T-helper 1 cell treated with Interleukin-12 subunit alpha and Interleukin-12 subunit beta and Interleukin-4 antibody, amounts not matched to agents 30 μg/mL and 1 μg/mL, for 36 hours (primary cell): ENCODE results near the gene PANK4.

Experiments used
- H3K27ac Mint-ChIP-seq: one replicate; pipeline ENCODE4 v1.8.0; 2021; ENCODE audit warnings: mild to moderate bottlenecking, mixed read lengths
- H3K27me3 Mint-ChIP-seq: one replicate; pipeline ENCODE4 v1.8.0; 2021; ENCODE audit warnings: low read depth, mixed read lengths
- H3K36me3 Mint-ChIP-seq: one replicate; pipeline ENCODE4 v1.8.0; 2021; ENCODE audit warnings: low read depth, mixed read lengths
- H3K4me1 Mint-ChIP-seq: one replicate; pipeline ENCODE4 v1.8.0; 2021; ENCODE audit warnings: low read depth, mixed read lengths
- H3K4me3 Mint-ChIP-seq: one replicate; pipeline ENCODE4 v1.8.0; 2021; ENCODE audit warnings: mild to moderate bottlenecking, moderate library complexity, mixed read lengths
- H3K9me3 Mint-ChIP-seq: one replicate; pipeline ENCODE4 v1.8.0; 2021; ENCODE audit warnings: mixed read lengths

The PANK4 gene

GRCh38 chr1:2561898-2562895 is 35.8 kb upstream of the PANK4 start:
- Mint-ChIP-seq H3K36me3 (peaks cover 16% of the 10 kb centered on the region), H3K27me3 (no peaks in the 10 kb centered on the region), H3K4me3 (no peak overlapping the region), H3K27ac (no peak overlapping the region), H3K9me3 (no peaks in the 10 kb centered on the region), H3K4me1 (peaks cover 5% of the 10 kb centered on the region)

DNA sequence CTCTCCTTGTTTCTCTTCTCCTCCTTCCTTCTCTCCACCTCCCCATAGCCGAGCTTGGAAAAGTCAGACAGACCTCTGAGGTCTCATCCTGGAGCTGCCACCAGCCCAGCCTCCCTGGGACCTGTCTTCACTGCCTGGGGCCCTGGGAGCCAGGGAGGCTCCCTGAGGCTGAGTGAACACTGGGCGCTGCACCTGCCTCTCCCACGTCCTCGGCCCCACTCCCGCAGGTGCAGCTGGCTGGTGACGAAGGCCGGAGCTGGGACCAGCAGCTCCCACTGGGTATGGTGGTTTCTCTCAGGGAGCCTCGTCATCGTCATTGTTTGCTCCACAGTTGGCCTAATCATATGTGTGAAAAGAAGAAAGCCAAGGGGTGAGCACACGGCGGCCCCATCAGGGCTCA is 35.0 kb upstream of the PANK4 start:
- H3K36me3 Mint-ChIP-seq = peaks cover 20% of the 10 kb centered on the region
- H3K4me3 Mint-ChIP-seq = peak overlapping the region; percentile 22
- peaks cover 5% of the 10 kb centered on the region for H3K4me1 Mint-ChIP-seq

DNA sequence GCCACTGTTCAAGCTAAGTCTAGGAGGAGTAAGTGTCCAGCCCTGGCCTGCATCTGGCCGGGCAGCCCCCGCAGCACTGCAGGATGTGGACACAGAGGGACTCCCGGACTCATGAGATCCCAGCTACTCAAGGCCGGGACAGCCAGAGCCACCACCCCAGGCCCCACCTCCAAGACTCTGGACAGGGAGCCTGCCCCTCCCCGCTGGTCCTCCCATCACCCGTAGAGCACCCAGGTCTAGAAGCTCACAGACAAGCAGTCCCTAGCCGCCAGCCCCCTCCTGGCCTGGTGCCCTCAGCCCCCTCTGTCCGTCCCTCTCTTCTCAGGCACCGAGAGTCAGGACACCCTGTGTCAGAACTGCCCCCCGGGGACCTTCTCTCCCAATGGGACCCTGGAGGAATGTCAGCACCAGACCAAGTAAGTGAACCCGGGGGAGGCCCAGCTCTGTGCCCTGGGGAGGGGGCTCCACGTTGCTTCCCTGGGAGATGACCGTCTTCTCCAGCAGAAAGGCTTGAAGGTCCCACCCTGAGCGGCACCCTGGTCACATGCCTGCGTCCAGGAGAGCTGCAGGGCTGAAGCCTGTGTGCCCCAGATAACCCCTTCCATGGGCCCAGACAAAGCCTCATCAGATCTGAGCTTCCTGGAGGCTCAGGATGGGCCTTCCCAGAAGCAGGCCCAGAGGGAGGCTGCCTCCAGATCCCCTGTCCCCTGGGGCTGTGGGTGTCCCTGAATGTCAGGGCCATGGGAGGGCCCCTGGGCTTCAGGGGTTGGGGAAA is 34.1 kb upstream of the PANK4 start:
- no peak overlapping the region for H3K4me3 Mint-ChIP-seq
- peaks cover 23% of the 10 kb centered on the region for H3K36me3 Mint-ChIP-seq
- peaks cover 9% of the 10 kb centered on the region for H3K4me1 Mint-ChIP-seq
- no peaks in the 10 kb centered on the region for H3K9me3 Mint-ChIP-seq
- H3K27me3 Mint-ChIP-seq = no peaks in the 10 kb centered on the region
- H3K27ac Mint-ChIP-seq = no peak overlapping the region

More for the DNA sequence above, 35.0 kb upstream of the PANK4 start:
- Mint-ChIP-seq H3K9me3 (no peaks in the 10 kb centered on the region), H3K27ac (no peak overlapping the region), H3K27me3 (no peaks in the 10 kb centered on the region)

GRCh38 chr1:2559509-2560298 is 33.3 kb upstream of the PANK4 start:
- H3K4me1 Mint-ChIP-seq = peaks cover 13% of the 10 kb centered on the region
- H3K4me3 Mint-ChIP-seq = no peak overlapping the region
- H3K27me3 Mint-ChIP-seq = no peaks in the 10 kb centered on the region
- no peak overlapping the region for H3K27ac Mint-ChIP-seq
- no peaks in the 10 kb centered on the region for H3K9me3 Mint-ChIP-seq
- H3K36me3 Mint-ChIP-seq = peaks cover 26% of the 10 kb centered on the region

GRCh38 chr1:2558861-2559260 is 32.5 kb upstream of the PANK4 start:
- Mint-ChIP-seq H3K36me3 (peaks cover 28% of the 10 kb centered on the region), H3K4me3 (peak overlapping the region; percentile 67)

DNA sequence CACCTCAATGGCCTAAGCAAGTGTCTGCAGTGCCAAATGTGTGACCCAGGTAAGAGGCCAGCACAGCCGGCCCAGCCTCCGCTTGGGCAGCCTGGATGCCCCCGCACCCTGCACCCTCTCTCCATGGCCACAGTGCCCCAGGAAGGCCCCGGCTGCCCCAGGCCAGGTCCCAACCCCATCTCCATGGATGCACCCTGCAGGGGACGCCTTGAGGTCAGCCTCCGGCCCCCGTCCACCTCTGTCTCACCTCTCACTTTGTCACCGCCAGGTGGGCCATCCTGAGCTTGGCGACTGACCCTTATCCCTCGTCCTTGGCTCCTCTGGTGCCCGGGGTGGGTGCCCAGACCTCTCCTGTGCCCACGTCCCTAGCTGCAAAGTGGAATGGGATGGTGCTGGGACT is 32.0 kb upstream of the PANK4 start:
- Mint-ChIP-seq H3K4me3 (peak overlapping the region; percentile 92), H3K27ac (peak overlapping the region; percentile 71), H3K27me3 (no peaks in the 10 kb centered on the region), H3K36me3 (peaks cover 28% of the 10 kb centered on the region), H3K4me1 (peaks cover 21% of the 10 kb centered on the region), H3K9me3 (no peaks in the 10 kb centered on the region)

More at GRCh38 chr1:2558861-2559260, 32.5 kb upstream of the PANK4 start:
- peak overlapping the region; percentile 71 for H3K27ac Mint-ChIP-seq
- H3K9me3 Mint-ChIP-seq = no peaks in the 10 kb centered on the region
- H3K4me1 Mint-ChIP-seq = peaks cover 21% of the 10 kb centered on the region
- H3K27me3 Mint-ChIP-seq = no peaks in the 10 kb centered on the region

DNA sequence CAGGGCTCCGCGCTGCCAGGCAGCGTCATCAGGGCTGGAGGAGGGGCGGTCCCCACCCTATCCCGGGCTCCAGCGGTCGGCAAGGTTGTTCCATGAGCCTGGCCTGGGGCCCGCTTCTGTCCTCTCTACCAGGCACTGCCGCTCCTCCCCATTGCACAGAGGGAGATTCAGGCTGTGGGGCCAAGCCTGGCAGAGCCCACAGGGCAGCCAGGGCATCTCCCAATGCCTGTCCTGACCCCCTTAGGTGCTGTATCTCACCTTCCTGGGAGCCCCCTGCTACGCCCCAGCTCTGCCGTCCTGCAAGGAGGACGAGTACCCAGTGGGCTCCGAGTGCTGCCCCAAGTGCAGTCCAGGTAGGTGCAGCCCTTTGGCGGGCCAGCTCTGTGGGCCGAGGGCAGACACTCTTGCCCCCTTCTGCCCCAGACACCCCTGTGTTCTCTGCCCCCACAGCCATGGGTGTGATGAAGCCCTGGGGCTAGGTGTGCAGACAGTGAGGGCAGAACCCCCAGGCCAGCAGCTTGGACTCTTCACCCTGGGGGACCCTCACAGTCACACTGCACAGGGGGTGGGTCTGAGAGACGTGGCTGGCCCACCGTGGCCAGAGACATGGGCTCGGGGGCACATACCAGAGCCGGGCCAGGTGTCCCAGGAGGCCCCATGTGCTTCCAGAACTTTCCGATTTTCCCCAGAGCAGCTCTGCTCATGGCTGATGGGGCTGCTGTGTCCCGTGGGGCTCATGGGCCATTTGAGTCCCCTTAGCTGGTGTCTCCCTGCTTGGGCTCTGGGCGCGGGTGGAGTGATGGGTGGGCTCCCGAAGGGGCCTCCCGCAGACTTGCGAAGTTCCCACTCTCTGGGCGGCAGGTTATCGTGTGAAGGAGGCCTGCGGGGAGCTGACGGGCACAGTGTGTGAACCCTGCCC is 31.3 kb upstream of the PANK4 start:
- H3K27ac Mint-ChIP-seq = peak overlapping the region; percentile 99
- no peaks in the 10 kb centered on the region for H3K27me3 Mint-ChIP-seq
- no peaks in the 10 kb centered on the region for H3K9me3 Mint-ChIP-seq
- peaks cover 21% of the 10 kb centered on the region for H3K4me1 Mint-ChIP-seq
- peaks cover 26% of the 10 kb centered on the region for H3K36me3 Mint-ChIP-seq
- peak overlapping the region; percentile 92 for H3K4me3 Mint-ChIP-seq

- Mint-ChIP-seq H3K27ac (peak overlapping the region; percentile 99), H3K36me3 (peaks cover 26% of the 10 kb centered on the region), H3K9me3 (no peaks in the 10 kb centered on the region), H3K4me3 (peak overlapping the region; percentile 92), H3K4me1 (peaks cover 21% of the 10 kb centered on the region), H3K27me3 (no peaks in the 10 kb centered on the region)
Observed at GRCh38 chr1:2556678-2557481, 30.5 kb upstream of the PANK4 start.

GRCh38 chr1:2556277-2556677 is 29.9 kb upstream of the PANK4 start, which contains the start of gene TNFRSF14:
TSS of gene TNFRSF14 (plus strand) at chr1:2556371. CDS start at chr1:2556665, 294 bp downstream.
- peak within 1 kb of the TSS; percentile 99 for H3K27ac Mint-ChIP-seq
- H3K27me3 Mint-ChIP-seq = no peaks in the 10 kb centered on the region
- no peaks in the 10 kb centered on the region for H3K9me3 Mint-ChIP-seq
- H3K36me3 Mint-ChIP-seq = peaks cover 23% of the 10 kb centered on the region
- H3K4me3 Mint-ChIP-seq = peak within 1 kb of the TSS; percentile 92
- peaks cover 21% of the 10 kb centered on the region for H3K4me1 Mint-ChIP-seq

DNA sequence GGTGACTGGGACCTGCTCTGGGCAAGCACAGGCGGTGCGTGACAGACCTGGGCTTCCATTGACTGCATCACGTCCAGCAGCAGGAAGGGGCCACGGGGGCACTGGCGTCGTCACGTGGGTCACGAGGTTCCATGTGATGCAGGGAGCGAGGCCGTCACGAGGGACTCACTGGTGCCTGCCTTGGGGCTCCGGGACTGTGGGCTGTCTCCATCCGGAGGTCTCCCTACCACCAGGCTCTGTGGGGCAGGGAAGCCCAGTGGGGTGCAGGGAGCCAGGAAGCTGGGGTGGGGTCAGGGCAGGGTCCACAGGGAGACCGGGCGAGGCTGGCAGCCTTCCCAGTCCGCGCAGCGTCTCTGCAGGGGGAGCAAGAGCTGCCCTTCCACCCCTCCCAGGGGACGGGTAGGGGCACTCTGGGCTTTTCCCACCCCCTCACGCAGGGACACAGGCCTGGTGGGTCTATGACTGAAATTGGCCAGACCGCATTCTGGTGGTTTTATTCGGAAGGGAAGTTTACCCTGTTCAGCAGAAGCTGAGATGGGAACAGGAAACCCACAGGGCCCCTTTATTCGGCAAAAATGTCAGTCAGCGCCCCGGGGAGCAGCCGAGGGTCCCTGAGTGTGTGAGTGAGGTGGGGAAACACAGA is 29.4 kb upstream of the PANK4 start:
- Mint-ChIP-seq H3K36me3 (peaks cover 22% of the 10 kb centered on the region), H3K27me3 (no peaks in the 10 kb centered on the region), H3K4me1 (peaks cover 21% of the 10 kb centered on the region), H3K9me3 (no peaks in the 10 kb centered on the region), H3K4me3 (peak overlapping the region; percentile 92), H3K27ac (peak overlapping the region; percentile 99)

DNA sequence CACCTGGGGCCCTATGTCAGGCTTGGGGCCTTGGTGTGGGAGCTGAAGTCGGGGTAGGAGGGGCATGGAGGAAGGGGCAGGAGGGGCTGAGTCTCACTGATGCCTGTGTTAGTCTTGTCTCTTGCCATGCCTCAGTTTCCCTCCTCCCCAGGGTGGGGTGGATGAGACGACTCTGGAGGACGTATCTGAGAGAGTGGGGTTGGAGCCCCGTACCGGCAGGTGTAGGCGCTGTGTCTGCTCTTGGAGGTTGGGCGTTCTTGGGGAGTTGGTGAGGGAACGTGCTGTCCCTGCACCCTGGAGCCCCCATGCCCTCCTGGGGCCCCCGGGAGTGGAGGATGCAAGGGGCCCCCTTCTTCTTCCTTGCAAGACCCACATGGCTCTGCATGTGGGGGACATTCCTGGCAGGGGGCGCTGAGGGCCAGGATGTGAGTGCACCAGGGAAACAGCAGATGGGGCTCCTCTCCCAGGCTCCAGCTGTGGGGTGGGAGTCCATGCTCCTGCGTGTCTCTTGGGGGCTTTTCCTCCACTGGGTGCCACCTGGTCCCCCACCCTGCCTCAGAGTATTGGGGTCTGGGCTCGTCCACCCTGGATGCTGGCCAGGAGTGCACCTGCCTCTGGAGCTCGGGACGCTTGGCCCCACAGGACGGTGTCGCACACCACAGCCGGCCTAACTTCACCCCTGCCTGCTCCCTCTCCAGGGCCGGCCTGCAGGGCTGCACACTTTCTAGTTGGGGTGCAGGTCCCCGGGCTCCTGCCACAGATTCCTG is 28.4 kb upstream of the PANK4 start:
- H3K36me3 Mint-ChIP-seq = peaks cover 22% of the 10 kb centered on the region
- peak overlapping the region; percentile 99 for H3K27ac Mint-ChIP-seq
- no peaks in the 10 kb centered on the region for H3K27me3 Mint-ChIP-seq
- H3K9me3 Mint-ChIP-seq = no peaks in the 10 kb centered on the region
- peak overlapping the region; percentile 92 for H3K4me3 Mint-ChIP-seq
- H3K4me1 Mint-ChIP-seq = peaks cover 22% of the 10 kb centered on the region
